ENCODE results near the gene C3orf62.
"Not testable (repeated sequence)": the region's sequence is repeated elsewhere in the genome, so short reads cannot be mapped to it uniquely, and the experiment has no call there.

C3orf62 gene

DNA sequence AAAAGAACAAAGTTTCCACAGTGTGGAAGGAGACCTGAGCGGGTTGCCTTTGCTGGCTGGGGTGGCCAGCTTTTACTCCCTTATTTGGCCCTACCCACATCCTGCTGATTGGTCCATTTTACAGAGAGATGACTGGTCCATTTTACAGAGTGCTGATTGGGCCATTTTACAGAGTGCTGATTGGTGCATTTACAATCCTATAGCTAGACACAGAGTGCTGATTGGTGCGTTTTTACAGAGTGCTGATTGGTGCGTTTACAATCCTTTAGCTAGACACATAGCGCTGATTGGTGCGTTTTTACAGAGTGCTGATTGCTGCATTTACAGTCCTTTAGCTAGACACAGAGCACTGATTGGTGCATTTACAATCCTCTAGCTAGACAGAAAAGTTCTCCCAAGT is 48.2 kb downstream of the C3orf62 start:
- 86% methylated on average over 5 of the region's 5 CpGs for WGBS
- not testable (repeated sequence) for DNase-seq; H3K4me2 ChIP-seq (ENCODE audit: low read length, poor library complexity, severe bottlenecking); H2BK5ac ChIP-seq (ENCODE audit: low read depth, low read length, poor library complexity, severe bottlenecking); H3K27ac ChIP-seq (ENCODE audit: low read length, poor library complexity, severe bottlenecking); H3K4ac ChIP-seq (ENCODE audit: low read depth in 1 of 2, low read length in 2 of 2); H2BK120ac ChIP-seq (ENCODE audit: low read depth, low read length); H3K4me1 ChIP-seq (ENCODE audit: control insufficient read depth, insufficient read depth, low read depth, low read length); H2BK15ac ChIP-seq (ENCODE audit: low read depth, poor library complexity, severe bottlenecking); H3K18ac ChIP-seq (ENCODE audit: low read depth in 1 of 2, low read length in 2 of 2); H3K14ac ChIP-seq (ENCODE audit: low read length in 2 of 2); H3K23ac ChIP-seq (ENCODE audit: low read length in 2 of 2); H4K8ac ChIP-seq (ENCODE audit: low read length); H3K27me3 ChIP-seq (ENCODE audit: control insufficient read depth in 1 of 2, insufficient read depth in 1 of 2, low read length in 2 of 2); H2AFZ ChIP-seq (ENCODE audit: low read depth, low read length); H2BK12ac ChIP-seq (ENCODE audit: low read length in 2 of 2); H3K9ac ChIP-seq (ENCODE audit: low read length); H3K79me1 ChIP-seq (replicated peaks; ENCODE audit: low read length, poor library complexity, severe bottlenecking); H3K4me3 ChIP-seq (ENCODE audit: insufficient read depth in 1 of 2, low read depth in 1 of 2, low read length in 2 of 2); H4K91ac ChIP-seq (ENCODE audit: low read length); H2AK5ac ChIP-seq (ENCODE audit: low read length, severe bottlenecking)
- Histone ChIP-seq H3K36me3 (ENCODE audit: control insufficient read depth in 1 of 2, insufficient read depth in 2 of 2, low read depth in 1 of 2, low read length in 2 of 2) (peaks cover 0 to 21% of the 10 kb centered on the region in 2 experiments), H3K9me3 (ENCODE audit: control insufficient read depth, low read length) (peaks cover 52% of the 10 kb centered on the region)

DNA sequence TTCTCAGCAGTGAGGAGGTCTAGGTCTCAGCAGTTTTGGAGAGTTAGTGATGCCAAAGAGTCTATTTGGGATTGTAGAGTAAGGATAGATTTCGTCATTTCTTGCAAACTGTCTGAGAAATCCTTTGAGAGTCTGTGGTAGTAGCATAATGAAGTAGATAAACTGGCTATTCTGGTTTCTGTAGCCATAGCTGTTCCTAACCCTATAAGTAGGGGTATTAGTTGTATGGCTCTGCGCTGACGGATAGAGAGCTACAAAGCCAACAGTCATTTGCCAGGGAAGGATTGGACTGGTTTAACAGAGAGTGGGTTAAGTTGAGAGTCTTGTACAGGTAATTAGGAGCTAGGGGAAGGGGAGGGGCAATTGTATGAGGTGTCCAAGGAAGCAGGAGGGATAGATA is 55.0 kb downstream of the C3orf62 start:
- Histone ChIP-seq H3K36me3 (ENCODE audit: control insufficient read depth in 1 of 2, insufficient read depth in 2 of 2, low read depth in 1 of 2, low read length in 2 of 2) (peaks cover 0 to 11% of the 10 kb centered on the region in 2 experiments), H3K79me1 (replicated peaks; ENCODE audit: low read length, poor library complexity, severe bottlenecking) (no peaks in the 10 kb centered on the region), H3K27ac (ENCODE audit: low read length, poor library complexity, severe bottlenecking) (no peak overlapping the region), H2BK12ac (ENCODE audit: low read length in 2 of 2) (no peak overlapping the region), H3K14ac (ENCODE audit: low read length in 2 of 2) (no peak overlapping the region), H3K4me1 (ENCODE audit: control insufficient read depth, insufficient read depth, low read depth, low read length) (no peaks in the 10 kb centered on the region), H2BK15ac (ENCODE audit: low read depth, poor library complexity, severe bottlenecking) (no peak overlapping the region), H3K4ac (ENCODE audit: low read depth in 1 of 2, low read length in 2 of 2) (no peak overlapping the region), H2BK5ac (ENCODE audit: low read depth, low read length, poor library complexity, severe bottlenecking) (no peak overlapping the region), H3K18ac (ENCODE audit: low read depth in 1 of 2, low read length in 2 of 2) (no peak overlapping the region), H3K4me2 (ENCODE audit: low read length, poor library complexity, severe bottlenecking) (no peak overlapping the region), H3K4me3 (ENCODE audit: insufficient read depth in 1 of 2, low read depth in 1 of 2, low read length in 2 of 2) (no peak overlapping the region), H2AK5ac (ENCODE audit: low read length, severe bottlenecking) (no peak overlapping the region), H3K9ac (ENCODE audit: low read length) (no peak overlapping the region), H2BK120ac (ENCODE audit: low read depth, low read length) (no peak overlapping the region), H3K27me3 (ENCODE audit: control insufficient read depth in 1 of 2, insufficient read depth in 1 of 2, low read length in 2 of 2) (no peaks in the 10 kb centered on the region), H3K9me3 (ENCODE audit: control insufficient read depth, low read length) (peaks cover 12% of the 10 kb centered on the region), H4K8ac (ENCODE audit: low read length) (no peak overlapping the region), H2AFZ (ENCODE audit: low read depth, low read length) (no peak overlapping the region), H4K91ac (ENCODE audit: low read length) (no peak overlapping the region), H3K23ac (ENCODE audit: low read length in 2 of 2) (no peak overlapping the region)
- DNase-seq, result no peak
- 91% methylated on average over 3 of the region's 3 CpGs for WGBS

DNA sequence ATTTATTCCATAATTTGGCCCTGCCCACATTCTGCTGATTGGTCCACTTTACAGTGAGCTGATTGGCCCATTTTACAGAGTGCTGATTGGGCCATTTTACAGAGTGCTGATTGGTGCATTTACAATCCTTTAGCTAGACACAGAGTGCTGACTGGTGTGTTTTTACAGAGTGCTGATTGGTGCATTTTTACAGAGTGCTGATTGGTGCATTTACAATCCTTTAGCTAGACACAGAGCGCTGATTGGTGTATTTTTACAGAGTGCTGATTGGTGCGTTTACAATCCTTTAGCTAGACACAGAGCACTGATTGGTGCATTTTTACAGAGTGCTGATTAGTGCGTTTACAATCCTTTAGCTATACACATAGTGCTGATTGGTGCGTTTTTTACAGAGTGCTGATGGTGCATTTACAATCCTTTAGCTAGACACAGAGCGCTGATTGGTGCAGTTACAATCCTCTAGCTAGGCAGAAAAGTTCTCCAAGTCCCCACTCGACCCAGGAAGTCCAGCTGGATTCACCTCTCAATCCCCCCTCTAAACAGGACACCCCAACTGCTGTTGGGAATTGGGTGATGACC is 56.0 kb downstream of the C3orf62 start:
- WGBS, result 79% methylated on average over 6 of the region's 6 CpGs
- H3K27me3 ChIP-seq (ENCODE audit: control insufficient read depth in 1 of 2, insufficient read depth in 1 of 2, low read length in 2 of 2); H4K91ac ChIP-seq (ENCODE audit: low read length); H3K79me1 ChIP-seq (replicated peaks; ENCODE audit: low read length, poor library complexity, severe bottlenecking); H3K14ac ChIP-seq (ENCODE audit: low read length in 2 of 2); H4K8ac ChIP-seq (ENCODE audit: low read length); H3K27ac ChIP-seq (ENCODE audit: low read length, poor library complexity, severe bottlenecking); H2BK5ac ChIP-seq (ENCODE audit: low read depth, low read length, poor library complexity, severe bottlenecking); H3K9ac ChIP-seq (ENCODE audit: low read length); H3K4me1 ChIP-seq (ENCODE audit: control insufficient read depth, insufficient read depth, low read depth, low read length); DNase-seq; H3K18ac ChIP-seq (ENCODE audit: low read depth in 1 of 2, low read length in 2 of 2); H2BK12ac ChIP-seq (ENCODE audit: low read length in 2 of 2); H3K4me3 ChIP-seq (ENCODE audit: insufficient read depth in 1 of 2, low read depth in 1 of 2, low read length in 2 of 2); H2BK15ac ChIP-seq (ENCODE audit: low read depth, poor library complexity, severe bottlenecking); H2AK5ac ChIP-seq (ENCODE audit: low read length, severe bottlenecking); H2BK120ac ChIP-seq (ENCODE audit: low read depth, low read length); H2AFZ ChIP-seq (ENCODE audit: low read depth, low read length); H3K23ac ChIP-seq (ENCODE audit: low read length in 2 of 2); H3K9me3 ChIP-seq (ENCODE audit: control insufficient read depth, low read length); H3K4ac ChIP-seq (ENCODE audit: low read depth in 1 of 2, low read length in 2 of 2); H3K4me2 ChIP-seq (ENCODE audit: low read length, poor library complexity, severe bottlenecking): not testable (repeated sequence)
- peaks cover 0 to 11% of the 10 kb centered on the region in 2 experiments for H3K36me3 ChIP-seq (ENCODE audit: control insufficient read depth in 1 of 2, insufficient read depth in 2 of 2, low read depth in 1 of 2, low read length in 2 of 2)

DNA sequence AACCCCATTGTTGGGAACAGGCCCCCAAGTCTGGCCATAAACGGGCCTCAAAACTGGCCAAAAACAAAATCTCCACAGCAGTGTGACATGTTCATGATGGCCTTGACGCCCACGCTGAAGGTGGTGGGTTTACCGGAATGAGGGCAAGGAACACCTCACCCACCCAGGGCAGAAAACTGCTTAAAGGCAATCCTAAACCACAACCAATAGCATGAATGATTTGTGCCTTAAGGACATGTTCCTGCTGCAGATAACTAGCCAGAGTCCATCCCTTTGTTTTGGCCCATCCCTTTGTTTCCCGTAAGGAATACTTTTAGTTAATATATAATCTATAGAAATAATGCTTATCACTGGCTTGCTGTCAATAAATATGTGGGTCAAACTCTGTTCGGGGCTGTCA is 57.9 kb downstream of the C3orf62 start:
- peaks cover 3% of the 10 kb centered on the region for H3K9me3 ChIP-seq (ENCODE audit: control insufficient read depth, low read length)

More for the DNA sequence above, 57.9 kb downstream of the C3orf62 start:
- peak overlapping the region; percentile 51 for H3K27ac ChIP-seq (ENCODE audit: low read length, poor library complexity, severe bottlenecking)
- peak overlapping the region; percentile 29 to 45 for H2BK12ac ChIP-seq (ENCODE audit: low read length in 2 of 2)
- no peak overlapping the region for H3K14ac ChIP-seq (ENCODE audit: low read length in 2 of 2)
- H4K91ac ChIP-seq (ENCODE audit: low read length), result peak overlapping the region; percentile 52
- WGBS, result 97% methylated on average over 5 of the region's 6 CpGs
- H3K79me1 ChIP-seq (replicated peaks; ENCODE audit: low read length, poor library complexity, severe bottlenecking), result no peaks in the 10 kb centered on the region
- no peak overlapping the region for H3K23ac ChIP-seq (ENCODE audit: low read length in 2 of 2)
- peak overlapping the region; percentile 71 for H3K9ac ChIP-seq (ENCODE audit: low read length)
- no peak for DNase-seq
- H3K18ac ChIP-seq (ENCODE audit: low read depth in 1 of 2, low read length in 2 of 2), result peak overlapping the region in 1 of 2 experiments; percentile 2
- peaks cover 0 to 20% of the 10 kb centered on the region in 2 experiments for H3K36me3 ChIP-seq (ENCODE audit: control insufficient read depth in 1 of 2, insufficient read depth in 2 of 2, low read depth in 1 of 2, low read length in 2 of 2)
- H3K4ac ChIP-seq (ENCODE audit: low read depth in 1 of 2, low read length in 2 of 2), result no peak overlapping the region
- H3K4me1 ChIP-seq (ENCODE audit: control insufficient read depth, insufficient read depth, low read depth, low read length), result no peaks in the 10 kb centered on the region
- H3K27me3 ChIP-seq (ENCODE audit: control insufficient read depth in 1 of 2, insufficient read depth in 1 of 2, low read length in 2 of 2), result no peaks in the 10 kb centered on the region
- H3K4me3 ChIP-seq (ENCODE audit: insufficient read depth in 1 of 2, low read depth in 1 of 2, low read length in 2 of 2), result no peak overlapping the region
- no peak overlapping the region for H2BK15ac ChIP-seq (ENCODE audit: low read depth, poor library complexity, severe bottlenecking)
- peak overlapping the region; percentile 8 for H4K8ac ChIP-seq (ENCODE audit: low read length)
- H2AK5ac ChIP-seq (ENCODE audit: low read length, severe bottlenecking), result peak overlapping the region; percentile 10
- H2AFZ ChIP-seq (ENCODE audit: low read depth, low read length), result no peak overlapping the region
- H2BK5ac ChIP-seq (ENCODE audit: low read depth, low read length, poor library complexity, severe bottlenecking), result no peak overlapping the region
- H3K4me2 ChIP-seq (ENCODE audit: low read length, poor library complexity, severe bottlenecking), result no peak overlapping the region
- H2BK120ac ChIP-seq (ENCODE audit: low read depth, low read length), result no peak overlapping the region

Data from mesenchymal stem cell (in vitro differentiated cells and primary cell).